KOPT-K1 (cell line): ENCODE data around the gene ZNF212.

ENCODE experiments used
- H3K27ac ChIP-seq: fragments of 200-600 bp; sonication (generic); 2 replicates; pipeline ENCODE4 v1.5.1; 2016; ENCODE audit warnings: antibody characterized with exemption, mild to moderate bottlenecking, low read depth, low read length; ENCODE audit not compliant: poor library complexity, severe bottlenecking
- H3K36me3 ChIP-seq: fragments of 200-600 bp; sonication (generic); 2 replicates; pipeline ENCODE4 v1.5.1; 2017; ENCODE audit warnings: antibody characterized with exemption, mild to moderate bottlenecking, low read length, moderate library complexity; ENCODE audit not compliant: insufficient read depth
- H3K9me3 ChIP-seq: fragments of 200-600 bp; sonication (generic); 2 replicates; pipeline ENCODE4 v1.5.1; 2017; ENCODE audit warnings: antibody characterized with exemption, low read length, mild to moderate bottlenecking; ENCODE audit not compliant: insufficient read depth, poor library complexity, severe bottlenecking

ZNF212 gene

GRCh38 chr7:149294634-149295480 lies 55.4 kb downstream of the ZNF212 start:
- Histone ChIP-seq H3K9me3 (no peaks in the 10 kb centered on the region), H3K27ac (no peak overlapping the region), H3K36me3 (peaks cover 52% of the 10 kb centered on the region)

GRCh38 chr7:149295481-149295850 lies 56.0 kb downstream of the ZNF212 start:
- Histone ChIP-seq H3K9me3 (no peaks in the 10 kb centered on the region), H3K27ac (no peak overlapping the region), H3K36me3 (peaks cover 48% of the 10 kb centered on the region)

- H3K27ac ChIP-seq = no peak overlapping the region
- H3K36me3 ChIP-seq = peaks cover 48% of the 10 kb centered on the region
- no peaks in the 10 kb centered on the region for H3K9me3 ChIP-seq
These were observed 56.9 kb downstream of the ZNF212 start for GRCh38 chr7:149296368-149296767.

- peaks cover 41% of the 10 kb centered on the region for H3K36me3 ChIP-seq
- H3K9me3 ChIP-seq = no peaks in the 10 kb centered on the region
- no peak overlapping the region for H3K27ac ChIP-seq
These were observed 57.7 kb downstream of the ZNF212 start for GRCh38 chr7:149297034-149297755.

GRCh38 chr7:149300620-149301285 lies 61.3 kb downstream of the ZNF212 start:
- Histone ChIP-seq H3K9me3 (no peaks in the 10 kb centered on the region), H3K27ac (no peak overlapping the region), H3K36me3 (peaks cover 10% of the 10 kb centered on the region; the same call in 1 of the 2 replicates)

GRCh38 chr7:149302222-149302621 lies 62.8 kb downstream of the ZNF212 start:
- Histone ChIP-seq H3K9me3 (no peaks in the 10 kb centered on the region), H3K27ac (no peak overlapping the region)

GRCh38 chr7:149302865-149303264 lies 63.4 kb downstream of the ZNF212 start:
- Histone ChIP-seq H3K9me3 (no peaks in the 10 kb centered on the region), H3K27ac (no peak overlapping the region), H3K36me3 (no peaks in the 10 kb centered on the region)

More at GRCh38 chr7:149302222-149302621, 62.8 kb downstream of the ZNF212 start:
- H3K36me3 ChIP-seq = no peaks in the 10 kb centered on the region

GRCh38 chr7:149304006-149304405 lies 64.6 kb downstream of the ZNF212 start:
- Histone ChIP-seq H3K36me3 (no peaks in the 10 kb centered on the region), H3K27ac (no peak overlapping the region), H3K9me3 (no peaks in the 10 kb centered on the region)
